ENCODE results near the gene FLACC1. TPM values are rescaled to one million over a fixed set of nuclear protein-coding genes. Genes with fewer than 3 reads are reported as not detected.
"Not testable (repeated sequence)": the region's sequence is repeated elsewhere in the genome, so short reads cannot be mapped to it uniquely, and the experiment has no call there.

Gene FLACC1, protein sequence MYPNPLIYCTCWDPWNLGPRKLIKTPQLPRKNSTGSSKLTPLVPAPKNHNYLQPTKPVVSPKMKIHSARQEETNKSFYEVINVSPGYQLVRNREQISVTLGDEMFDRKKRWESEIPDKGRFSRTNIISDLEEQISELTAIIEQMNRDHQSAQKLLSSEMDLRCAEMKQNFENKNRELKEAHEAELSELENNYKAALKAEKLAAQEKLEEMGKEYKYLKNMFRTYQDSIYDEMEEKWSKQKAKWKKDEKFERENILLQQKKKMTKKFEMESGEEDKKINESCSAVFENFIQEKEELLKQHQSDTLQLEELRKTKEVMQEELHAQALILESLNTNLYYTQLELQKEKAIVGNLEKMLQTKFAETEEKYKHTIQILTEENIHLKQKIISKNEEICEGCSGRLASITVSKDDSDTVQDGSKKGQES
- 0.85 and 2.4 TPM in 2 replicates for total RNA-seq (2014; rRNA removed; shearing (Covaris generic))
- 0.19 and 0.91 TPM in 2 replicates for polyA plus RNA-seq (2015; cell fraction: cytosol; rRNA removed)
- 8.8 and 15.4 TPM in 2 replicates for polyA plus RNA-seq (2015; cell fraction: nucleus; rRNA removed)

DNA sequence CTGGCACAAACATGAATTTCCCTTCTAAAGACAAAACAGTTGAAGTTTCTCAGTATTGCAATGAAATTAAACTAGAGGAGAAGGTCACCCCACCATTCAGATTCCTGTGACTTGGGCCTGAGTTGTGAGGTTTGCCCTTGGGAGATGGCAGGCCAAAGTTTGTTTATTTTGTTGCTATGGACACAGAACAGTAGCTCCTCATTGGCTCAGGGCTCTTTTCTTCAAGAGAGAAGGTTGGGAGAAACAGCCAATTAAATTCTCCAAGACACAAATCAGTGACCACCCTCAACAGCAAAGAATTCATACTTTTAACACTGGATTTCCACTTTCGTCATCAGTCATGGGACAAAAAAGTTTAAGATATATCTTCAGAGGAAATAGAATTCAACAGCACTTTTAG lies at the start of gene FLACC1:
Gene FLACC1, minus strand, starts transcription at position 125 of the 400 bp plus-strand sequence. CDS start 5,941 bp downstream, outside the sequence.
- DNase-seq (ENCODE audit: low read depth, low spot score): peak; percentile 96
- in situ Hi-C loops (cut with HindIII; ENCODE audit: low pct_unique_long_range_greater_than_20kb, low sequenced_read_pairs): no loop called here

DNA sequence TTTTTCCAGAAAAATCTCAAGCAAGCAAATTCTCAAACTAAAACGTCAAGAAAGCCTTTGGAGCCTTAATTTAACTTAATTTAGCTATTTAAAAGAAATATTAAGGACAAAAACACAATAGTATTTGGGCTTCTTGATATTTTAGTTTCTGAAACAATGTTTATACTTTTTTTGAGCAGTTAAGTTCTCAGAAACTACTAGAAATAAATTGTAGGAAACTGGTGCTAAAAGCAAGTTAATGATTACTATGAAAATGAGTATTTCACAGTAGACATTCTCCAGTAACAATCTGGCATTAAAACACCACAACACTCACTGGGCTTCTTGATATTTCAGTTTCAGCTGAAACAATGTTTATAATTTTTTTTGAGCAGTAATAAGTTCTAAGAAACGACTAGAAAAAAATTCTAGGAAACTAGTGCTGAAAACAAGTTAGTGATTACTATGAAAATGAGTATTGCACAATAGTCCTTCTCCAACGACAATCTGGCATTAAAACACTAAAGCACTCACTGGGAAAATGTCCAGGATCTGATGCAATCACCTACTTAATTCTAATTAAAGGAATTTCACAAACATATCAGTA lies 49.0 kb upstream of the FLACC1 start:
- in situ Hi-C loops (cut with HindIII; ENCODE audit: low pct_unique_long_range_greater_than_20kb, low sequenced_read_pairs): no loop called here
- DNase-seq (ENCODE audit: low read depth, low spot score): peak; percentile 47

DNA sequence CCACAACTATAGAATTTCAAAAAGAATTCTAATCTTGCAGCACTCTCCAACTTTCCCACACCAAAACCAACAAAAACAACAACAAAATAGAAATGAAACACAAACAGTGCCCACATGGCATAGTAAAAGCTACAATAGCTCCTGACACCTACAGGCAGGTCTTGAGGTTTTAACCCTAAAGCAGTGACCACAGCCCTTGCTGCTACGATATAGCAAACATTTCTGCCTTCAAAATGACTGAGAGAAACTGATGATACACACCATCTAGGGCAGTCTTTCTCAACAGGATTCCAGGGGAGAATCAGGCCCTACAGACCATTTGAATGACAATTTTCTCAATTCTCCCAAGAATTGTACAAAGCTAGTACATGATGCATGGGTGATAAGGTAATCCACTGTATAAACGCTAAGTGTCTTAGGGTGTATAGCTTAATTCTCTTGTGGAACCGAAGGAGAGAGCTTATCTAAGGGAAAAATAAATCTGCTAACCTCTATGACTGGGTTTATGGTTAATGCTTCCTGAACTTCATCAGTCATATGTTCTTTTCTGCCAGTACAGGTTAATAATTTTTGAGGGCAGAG lies 47.6 kb upstream of the FLACC1 start:
- DNase-seq (ENCODE audit: low read depth, low spot score): no peak
- in situ Hi-C loops (cut with HindIII; ENCODE audit: low pct_unique_long_range_greater_than_20kb, low sequenced_read_pairs): no loop called here

DNA sequence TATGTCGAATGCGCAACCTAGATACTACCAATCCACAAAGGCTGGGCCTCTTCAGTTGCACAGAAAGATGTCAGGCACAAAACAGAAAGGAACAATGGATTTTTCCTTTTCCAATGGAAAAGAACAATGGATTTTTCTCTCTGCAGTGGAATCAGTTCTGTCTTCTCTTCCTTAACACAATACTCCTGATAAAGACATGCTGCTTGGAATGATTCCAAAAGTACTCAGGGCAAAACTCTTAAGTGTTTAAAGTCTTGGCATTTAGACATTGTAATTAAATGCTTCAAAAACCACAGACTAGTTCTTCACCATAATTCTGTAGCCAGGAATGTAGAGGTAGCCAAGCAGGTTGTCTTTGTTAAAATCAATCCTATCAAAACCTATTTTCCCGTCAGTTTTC lies 46.7 kb upstream of the FLACC1 start:
- peak; percentile 7 for DNase-seq (ENCODE audit: low read depth, low spot score)
- in situ Hi-C loops (cut with HindIII; ENCODE audit: low pct_unique_long_range_greater_than_20kb, low sequenced_read_pairs): no loop called here

DNA sequence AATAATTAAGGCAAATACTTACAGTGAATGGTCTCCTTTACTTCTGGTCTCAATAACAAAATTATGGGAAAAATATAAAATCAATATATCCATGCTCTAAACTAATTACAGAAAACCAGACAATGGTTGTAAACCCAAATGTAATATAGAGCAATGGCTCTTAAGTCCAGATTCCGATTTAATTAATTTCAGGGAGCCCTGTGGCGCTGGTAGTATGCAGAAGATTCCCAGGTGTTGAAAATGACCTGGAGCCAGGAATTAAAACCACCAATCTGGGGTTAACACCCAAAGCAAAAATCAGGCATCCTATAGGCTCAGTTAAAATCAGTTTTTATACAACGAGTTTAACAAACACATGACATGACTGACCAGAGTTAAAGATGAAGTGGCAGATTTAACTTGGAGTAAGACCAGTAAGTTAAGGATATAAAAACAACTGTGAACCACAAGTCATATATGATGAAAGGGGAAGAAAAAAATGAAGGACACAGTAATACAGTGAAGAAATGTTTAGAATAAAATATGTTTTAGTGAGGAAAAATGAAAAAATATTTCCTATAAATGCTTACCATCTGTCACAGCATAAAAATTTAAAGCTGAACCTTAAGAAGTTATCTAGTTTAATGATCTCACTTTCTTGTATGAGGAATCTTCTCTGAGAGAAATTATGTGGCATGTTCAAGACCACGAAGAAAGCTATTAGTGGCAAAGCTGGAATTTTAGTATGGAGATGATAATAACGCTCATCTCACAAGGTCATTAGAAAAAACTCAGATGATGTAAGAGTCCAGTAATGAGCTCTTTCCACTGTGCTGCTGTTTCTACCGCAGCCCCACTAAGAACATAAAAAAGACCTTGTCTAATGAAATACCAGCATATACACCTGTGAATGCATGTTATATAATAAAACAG lies 45.8 kb upstream of the FLACC1 start:
- in situ Hi-C loops (cut with HindIII; ENCODE audit: low pct_unique_long_range_greater_than_20kb, low sequenced_read_pairs): no loop called here
- DNase-seq (ENCODE audit: low read depth, low spot score): no peak

DNA sequence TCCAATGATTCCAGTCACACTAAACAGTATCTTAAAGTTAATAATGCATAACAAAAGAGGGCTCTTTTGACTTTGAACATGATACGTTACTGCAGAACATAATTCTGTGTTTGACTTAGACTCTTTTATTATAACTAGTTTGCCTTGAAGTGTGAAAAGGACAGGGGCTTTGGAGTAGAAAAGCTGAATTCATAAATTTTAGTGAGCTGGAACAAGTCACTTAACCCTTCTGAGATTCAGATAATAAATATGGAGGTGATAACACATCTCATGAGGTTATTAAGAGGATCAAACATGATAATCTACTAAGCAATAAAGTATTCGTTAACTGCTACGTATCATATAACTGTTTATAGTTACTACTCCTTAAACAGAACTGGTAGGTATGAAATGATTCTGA lies 44.7 kb upstream of the FLACC1 start:
- DNase-seq (ENCODE audit: low read depth, low spot score): no peak
- in situ Hi-C loops (cut with HindIII; ENCODE audit: low pct_unique_long_range_greater_than_20kb, low sequenced_read_pairs): no loop called here

DNA sequence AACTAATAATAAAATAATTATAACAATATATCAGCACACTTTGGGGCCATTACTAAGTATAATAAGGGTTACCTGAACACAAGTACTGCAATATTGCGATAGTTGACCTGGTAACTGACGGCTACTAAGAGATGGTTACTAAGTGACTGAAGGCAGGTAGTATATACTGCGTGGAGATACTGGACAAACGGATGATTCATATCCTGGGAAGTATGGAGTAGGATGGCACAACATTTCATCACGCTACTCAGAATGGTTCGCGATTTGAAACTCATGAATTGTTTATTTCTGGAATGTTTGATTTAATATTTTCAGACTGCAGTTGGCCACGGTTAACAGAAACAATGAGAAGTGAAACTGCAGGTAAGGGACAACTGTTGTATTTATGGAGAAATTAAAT lies 39.5 kb upstream of the FLACC1 start:
- no peak for DNase-seq (ENCODE audit: low read depth, low spot score)
- in situ Hi-C loops (cut with HindIII; ENCODE audit: low pct_unique_long_range_greater_than_20kb, low sequenced_read_pairs): no loop called here

DNA sequence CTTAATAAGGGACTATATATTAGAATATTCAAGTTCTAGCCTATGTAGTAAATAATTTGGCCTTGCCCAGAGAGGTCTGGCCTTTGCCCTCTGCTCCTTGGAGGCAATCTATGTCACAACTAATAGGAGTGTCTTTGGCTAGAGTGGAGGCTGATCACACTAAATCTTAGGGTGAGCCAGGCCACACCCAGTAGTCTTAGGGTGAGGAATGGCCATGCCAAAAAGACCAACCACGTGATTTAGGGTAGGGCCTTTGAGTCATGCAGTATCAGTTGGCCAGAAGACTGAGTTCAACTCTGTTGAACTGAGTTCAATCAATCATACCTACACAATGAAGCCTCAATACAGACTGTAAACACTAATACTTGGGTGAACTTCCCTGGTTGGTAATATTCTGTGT lies 26.0 kb upstream of the FLACC1 start:
- in situ Hi-C loops (cut with HindIII; ENCODE audit: low pct_unique_long_range_greater_than_20kb, low sequenced_read_pairs): no loop called here
- no peak for DNase-seq (ENCODE audit: low read depth, low spot score)

DNA sequence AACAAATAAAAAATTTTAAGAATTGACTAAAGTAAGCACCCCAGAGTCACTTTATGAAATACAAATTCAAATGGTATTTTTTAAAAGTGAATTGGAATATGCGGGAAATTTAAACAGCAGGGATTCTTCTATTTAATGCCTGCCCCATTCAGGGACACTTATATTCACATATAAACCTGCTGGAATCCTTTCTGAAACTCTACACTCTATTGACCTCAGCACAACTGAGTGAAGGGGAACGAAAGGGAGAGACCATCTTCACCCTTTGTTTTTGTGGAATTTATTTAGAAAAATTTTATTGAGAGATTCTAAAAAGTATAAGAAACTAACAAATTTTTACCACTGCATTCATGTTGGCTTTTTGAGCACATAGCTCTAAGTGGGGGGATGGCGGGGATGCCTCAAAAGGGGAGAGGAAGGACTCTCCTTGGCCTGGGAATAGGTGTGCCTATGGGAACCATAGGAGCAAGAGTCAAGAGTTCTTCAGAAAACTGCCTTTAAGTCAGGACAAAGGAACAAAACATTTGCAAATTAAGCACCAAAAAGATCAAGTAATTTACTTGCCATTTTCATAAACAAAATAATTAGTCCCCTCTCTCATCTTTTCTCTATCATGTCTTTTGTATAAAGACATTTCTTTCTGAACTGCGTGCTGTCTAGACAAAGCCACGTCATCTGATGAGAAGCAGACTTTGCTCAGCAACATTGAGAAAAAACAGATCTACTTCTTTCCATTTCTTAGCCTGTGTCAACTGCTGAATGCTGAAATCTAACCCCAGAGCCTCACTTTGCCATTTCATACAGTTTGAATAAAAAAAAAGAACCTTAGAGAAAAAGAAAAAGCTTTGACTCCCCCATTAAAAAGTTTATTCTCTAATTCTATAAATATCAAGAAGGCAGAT lies 21.6 kb upstream of the FLACC1 start:
- in situ Hi-C loops (cut with HindIII; ENCODE audit: low pct_unique_long_range_greater_than_20kb, low sequenced_read_pairs): no loop called here
- DNase-seq (ENCODE audit: low read depth, low spot score): no peak

DNA sequence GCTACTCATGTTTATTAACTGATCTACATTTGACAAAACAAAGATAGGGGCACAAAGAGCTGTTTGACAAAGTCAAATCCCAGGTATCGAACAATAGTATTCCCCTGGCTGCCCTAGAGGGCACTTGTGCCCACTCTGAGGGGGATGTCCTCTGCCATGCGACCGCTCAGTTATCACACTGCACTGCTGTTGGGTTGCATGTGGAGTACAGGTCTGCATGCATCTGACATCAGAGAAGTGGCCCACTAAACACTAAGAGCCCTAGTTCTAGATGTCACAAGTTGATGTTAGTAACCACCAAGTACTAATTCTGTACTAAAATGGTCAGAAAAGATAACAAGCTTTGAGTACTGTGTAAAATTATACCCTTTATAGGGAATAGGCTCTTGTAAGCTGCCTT lies 20.1 kb upstream of the FLACC1 start:
- in situ Hi-C loops (cut with HindIII; ENCODE audit: low pct_unique_long_range_greater_than_20kb, low sequenced_read_pairs): no loop called here
- DNase-seq (ENCODE audit: low read depth, low spot score): no peak

DNA sequence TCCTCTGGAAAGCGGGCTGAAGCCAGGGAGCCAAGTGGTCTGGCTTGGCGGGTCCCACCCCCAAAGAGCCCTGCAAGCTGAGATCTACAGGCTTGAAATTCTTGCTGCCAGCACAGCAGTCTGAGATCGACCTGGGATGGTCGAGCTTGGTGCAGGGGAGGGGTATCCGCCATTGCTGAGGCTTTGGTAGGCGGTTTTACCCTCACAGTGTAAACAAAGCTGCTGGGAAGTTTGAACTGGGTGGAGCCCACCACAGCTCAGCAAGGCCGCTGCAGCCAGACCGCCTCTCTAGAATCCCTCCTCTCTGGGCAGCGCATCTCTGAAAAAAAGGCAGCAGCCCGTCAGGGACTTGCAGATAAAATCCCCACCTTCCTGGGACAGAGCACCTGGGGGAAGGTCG lies 12.6 kb upstream of the FLACC1 start:
- in situ Hi-C loops (cut with HindIII; ENCODE audit: low pct_unique_long_range_greater_than_20kb, low sequenced_read_pairs): no loop called here
- DNase-seq (ENCODE audit: low read depth, low spot score): no peak

DNA sequence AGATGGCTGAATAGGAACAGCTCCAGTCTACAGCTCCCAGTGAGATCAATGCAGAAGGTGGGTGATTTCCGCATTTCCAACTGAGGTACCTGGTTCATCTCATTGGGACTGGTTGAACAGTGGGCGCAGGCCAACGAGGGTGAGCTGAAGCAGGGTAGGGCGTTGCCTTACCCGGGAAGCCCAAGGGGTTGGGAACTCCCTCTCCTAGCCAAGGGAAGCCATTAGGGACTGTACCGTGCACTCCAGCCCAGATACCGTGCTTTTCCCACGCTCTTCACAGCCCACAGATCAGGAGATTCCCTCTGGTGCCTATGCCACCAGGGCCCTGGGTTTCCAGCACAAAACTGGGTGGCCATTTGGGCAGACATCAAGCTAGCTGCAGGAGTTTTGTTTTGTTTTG lies 12.2 kb upstream of the FLACC1 start:
- in situ Hi-C loops (cut with HindIII; ENCODE audit: low pct_unique_long_range_greater_than_20kb, low sequenced_read_pairs); DNase-seq (ENCODE audit: low read depth, low spot score): not testable (repeated sequence)

DNA sequence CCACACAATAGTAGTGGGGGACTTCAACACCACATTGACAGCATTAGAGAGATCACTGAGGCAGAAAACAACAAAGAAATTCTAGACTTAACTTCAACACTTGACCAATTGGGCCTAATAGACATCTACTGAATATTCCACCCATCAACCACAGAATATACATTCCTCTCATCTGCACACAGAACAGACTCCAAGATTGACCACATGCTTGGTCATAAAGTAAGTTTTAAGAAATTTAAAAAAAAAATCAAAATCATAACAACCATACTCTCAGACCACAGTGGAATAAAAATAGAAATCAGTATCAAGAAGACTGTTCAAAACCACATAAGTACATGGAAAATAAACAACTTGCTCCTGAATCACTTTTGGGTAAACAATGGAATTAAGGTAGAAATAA lies 9.0 kb upstream of the FLACC1 start:
- in situ Hi-C loops (cut with HindIII; ENCODE audit: low pct_unique_long_range_greater_than_20kb, low sequenced_read_pairs): no loop called here

DNA sequence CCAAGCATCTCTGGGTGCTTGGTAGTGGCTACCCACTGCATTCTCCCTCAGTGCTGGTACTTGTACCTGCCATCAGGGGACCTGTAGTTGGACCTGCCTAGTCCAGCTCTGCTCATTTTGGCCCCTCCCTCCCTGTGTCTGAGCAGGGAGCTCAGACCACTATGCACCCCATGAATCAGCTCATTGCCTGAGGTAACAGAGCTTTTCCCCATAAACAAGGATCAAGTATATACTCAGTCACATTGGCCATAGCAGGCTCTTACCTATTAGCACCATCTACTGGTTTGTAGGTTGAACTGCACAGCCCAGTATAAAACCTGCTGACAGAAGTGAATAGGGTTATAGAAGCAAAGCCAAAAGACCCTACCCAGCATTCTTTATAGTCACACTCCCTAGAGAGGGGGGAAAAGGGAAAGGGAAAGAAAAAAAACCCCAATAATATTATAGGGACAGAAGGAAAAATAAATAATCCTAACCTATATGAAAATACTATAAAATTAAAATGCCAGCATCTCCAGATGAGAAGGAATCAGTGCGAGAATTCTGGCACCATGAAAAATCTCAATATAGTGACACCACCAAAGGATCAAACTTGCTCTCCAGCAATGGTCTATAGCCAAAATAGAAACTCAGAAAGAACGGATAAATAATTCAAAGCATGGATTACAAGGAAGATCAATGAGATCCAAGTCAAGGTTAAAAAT lies 6.9 kb upstream of the FLACC1 start:
- DNase-seq (ENCODE audit: low read depth, low spot score): peak; percentile 65
- in situ Hi-C loops (cut with HindIII; ENCODE audit: low pct_unique_long_range_greater_than_20kb, low sequenced_read_pairs): no loop called here

More for the DNA sequence above, 9.0 kb upstream of the FLACC1 start:
- DNase-seq (ENCODE audit: low read depth, low spot score): no peak

DNA sequence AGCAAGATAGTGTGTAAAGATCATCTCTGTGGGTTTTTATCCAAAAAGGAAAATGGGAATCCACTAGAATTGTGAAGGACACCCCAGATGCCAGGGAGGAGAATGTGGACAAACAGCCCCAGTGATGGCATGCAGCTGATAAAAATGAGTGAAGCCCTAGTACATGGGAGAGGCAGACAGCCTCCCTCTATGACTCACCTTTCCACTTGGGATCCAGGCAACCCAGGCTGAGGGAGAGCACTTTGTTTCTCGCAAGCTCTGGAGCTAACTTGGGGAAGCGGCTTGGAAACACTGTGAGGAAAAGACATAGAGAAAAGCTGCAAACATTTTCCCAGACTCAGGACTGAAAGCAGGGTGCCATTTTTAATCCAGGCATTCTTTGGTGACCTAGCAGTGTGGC lies 5.3 kb upstream of the FLACC1 start:
- no peak for DNase-seq (ENCODE audit: low read depth, low spot score)
- in situ Hi-C loops (cut with HindIII; ENCODE audit: low pct_unique_long_range_greater_than_20kb, low sequenced_read_pairs): no loop called here

DNA sequence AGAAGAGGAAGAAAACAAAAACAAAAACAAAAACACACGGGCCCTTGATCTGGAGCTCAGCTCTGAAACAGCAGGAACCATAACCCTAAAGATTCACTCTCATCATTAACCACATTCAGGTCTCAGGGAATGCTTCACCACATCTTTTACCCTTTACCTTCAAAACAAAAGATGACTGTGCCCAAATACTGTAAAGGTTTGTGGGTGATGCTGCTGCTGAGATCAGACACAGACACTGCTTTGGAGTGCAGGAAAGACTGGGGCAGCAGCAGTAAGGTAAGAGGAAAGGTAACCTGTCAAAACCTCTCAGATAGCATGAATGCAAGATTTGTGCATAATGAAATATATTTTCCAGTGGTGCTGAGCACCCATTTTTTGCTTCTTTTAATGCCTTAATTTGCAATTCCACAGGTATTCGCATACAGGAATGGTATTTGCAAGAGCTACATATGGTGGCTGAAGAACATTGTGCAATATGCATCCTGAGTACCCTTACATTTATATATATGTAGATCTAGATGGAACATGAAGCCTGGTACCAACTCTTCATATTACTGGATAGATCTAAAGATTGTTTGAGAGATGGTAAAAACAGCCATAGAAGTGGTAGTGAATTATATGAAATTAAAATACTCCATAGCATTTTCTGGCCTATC lies 4.1 kb upstream of the FLACC1 start:
- in situ Hi-C loops (cut with HindIII; ENCODE audit: low pct_unique_long_range_greater_than_20kb, low sequenced_read_pairs): no loop called here

More for the DNA sequence above, 4.1 kb upstream of the FLACC1 start:
- DNase-seq (ENCODE audit: low read depth, low spot score): no peak

Measured in SK-MEL-5 (cell line).